Transverse colon (tissue), 4 donors: ENCODE results near the gene RLF.

ENCODE experiments used
- CTCF ChIP-seq, 5 experiments: fragments of 200-600 bp in 3 of 5; fragments of 450-650 bp in 2 of 5; sonication (generic) in 3 of 5; IDR thresholded peaks; 1 replicate in 2 of 5; 2 replicates in 3 of 5; pipeline ENCODE4 v1.5.1; 2016 to 2017; ENCODE audit warnings: antibody characterized with exemption in 5 of 5, inconsistent platforms in 3 of 5, mild to moderate bottlenecking in 2 of 5, moderate library complexity in 1 of 5
- EP300 ChIP-seq: sonication (generic); formaldehyde crosslinking; IDR thresholded peaks from one replicate; pipeline ENCODE4 v1.6.1; 2017; ENCODE audit warnings: antibody characterized with exemption, low read depth
- POLR2A ChIP-seq: fragments of 450-650 bp; IDR thresholded peaks from one replicate; pipeline ENCODE4 v1.6.1; 2016; ENCODE audit warnings: antibody characterized with exemption, mild to moderate bottlenecking, moderate library complexity
- POLR2AphosphoS5 ChIP-seq, 3 donors: sonication (generic); formaldehyde crosslinking; IDR thresholded peaks; one replicate each; pipeline ENCODE4 v1.6.1; 2016; ENCODE audit warnings: antibody characterized with exemption in 3 of 3

- no peak for TF ChIP-seq EP300
- TF ChIP-seq CTCF (IDR thresholded peaks at IDR 0.05) = no peak
- TF ChIP-seq POLR2AphosphoS5 (IDR thresholded peaks at IDR 0.05) = no peak
- TF ChIP-seq POLR2A = no peak
Observed at GRCh38 chr1:40272653-40273213, 111.5 kb downstream of the RLF start.
